Activated naive CD4-positive, alpha-beta T cell treated with anti-CD3 and anti-CD28 coated beads for 36 hours (primary cell): ENCODE results near the gene CST9. TPM values are rescaled to one million over a fixed set of nuclear protein-coding genes. Genes with fewer than 3 reads are reported as not detected.
"Not testable (repeated sequence)": the region's sequence is repeated elsewhere in the genome, so short reads cannot be mapped to it uniquely, and the experiment has no call there.

Experiments
- CTCF ChIA-PET: fragments of 350-600 bp; sonication (Branson Sonifier 250); formaldehyde crosslinking; loops from one replicate; lab custom pipeline; 2021; ENCODE audit warnings: antibody characterized with exemption; lab: Charles Lee
- DNase-seq: peaks from one replicate; pipeline ENCODE4 v3.0.0-alpha.2; 2020
- H3K27ac Mint-ChIP-seq: one replicate; pipeline ENCODE4 v1.8.0; 2021; ENCODE audit warnings: mild to moderate bottlenecking, mixed read lengths
- H3K27me3 Mint-ChIP-seq: one replicate; pipeline ENCODE4 v1.8.0; 2021; ENCODE audit warnings: low read depth, mixed read lengths
- H3K36me3 Mint-ChIP-seq: one replicate; pipeline ENCODE4 v1.8.0; 2021; ENCODE audit warnings: low read depth, mixed read lengths
- H3K4me1 Mint-ChIP-seq: one replicate; pipeline ENCODE4 v1.8.0; 2021; ENCODE audit warnings: low read depth, mixed read lengths
- H3K4me3 Mint-ChIP-seq: one replicate; pipeline ENCODE4 v1.8.0; 2021; ENCODE audit warnings: mild to moderate bottlenecking, moderate library complexity, mixed read lengths
- H3K9me3 Mint-ChIP-seq: one replicate; pipeline ENCODE4 v1.8.0; 2021; ENCODE audit warnings: mixed read lengths
- intact Hi-C: fragments of 100-400 bp; cut with micrococcal nuclease; formaldehyde crosslinking; loops from one replicate; pipeline ENCODE4 v1.15.1; 2023
- total RNA-seq, 2 experiments: library from RNA; stranded (reverse); gene quantifications; one replicate each; pipeline ENCODE4 v1.2.3, GENCODE V29; 2021

The CST9 gene
- total RNA-seq, 2 experiments from 2014 or later, result not detected

DNA sequence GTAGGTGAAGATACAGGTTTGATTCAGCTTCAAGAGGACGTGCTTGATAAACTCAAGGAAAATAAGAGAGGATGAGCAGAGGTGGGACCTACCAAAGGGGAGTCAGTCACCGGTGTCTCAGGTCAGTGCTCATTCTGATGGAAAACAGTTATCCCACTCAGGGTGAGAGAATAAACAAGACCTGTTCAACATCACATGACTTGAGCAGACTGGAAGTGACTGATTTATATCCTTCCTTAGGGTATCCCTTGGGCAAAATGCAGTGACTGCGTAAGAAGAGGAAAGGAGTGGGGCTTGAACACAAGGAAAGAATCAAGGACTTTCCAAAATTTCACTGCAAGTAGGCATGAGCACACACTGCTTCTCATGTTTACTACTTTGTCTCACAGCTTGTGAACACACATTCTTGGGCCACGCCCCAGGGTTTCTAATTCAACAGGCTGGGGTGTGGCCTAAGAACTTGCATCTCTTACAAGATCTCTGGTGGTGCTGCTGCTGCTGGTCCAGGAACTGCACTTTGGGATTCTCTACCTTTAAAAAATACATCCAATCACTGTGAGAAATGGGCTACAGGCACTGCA, 20.4 kb upstream of the CST9 start:
- H3K36me3 Mint-ChIP-seq, result no peaks in the 10 kb centered on the region
- no peaks in the 10 kb centered on the region for H3K9me3 Mint-ChIP-seq
- H3K27ac Mint-ChIP-seq, result no peak overlapping the region
- H3K27me3 Mint-ChIP-seq, result peaks cover 7% of the 10 kb centered on the region
- DNase-seq, result no peak
- CTCF ChIA-PET, result no interaction called here
- no peaks in the 10 kb centered on the region for H3K4me1 Mint-ChIP-seq
- intact Hi-C loops, result no loop called here
- H3K4me3 Mint-ChIP-seq, result no peak overlapping the region

DNA sequence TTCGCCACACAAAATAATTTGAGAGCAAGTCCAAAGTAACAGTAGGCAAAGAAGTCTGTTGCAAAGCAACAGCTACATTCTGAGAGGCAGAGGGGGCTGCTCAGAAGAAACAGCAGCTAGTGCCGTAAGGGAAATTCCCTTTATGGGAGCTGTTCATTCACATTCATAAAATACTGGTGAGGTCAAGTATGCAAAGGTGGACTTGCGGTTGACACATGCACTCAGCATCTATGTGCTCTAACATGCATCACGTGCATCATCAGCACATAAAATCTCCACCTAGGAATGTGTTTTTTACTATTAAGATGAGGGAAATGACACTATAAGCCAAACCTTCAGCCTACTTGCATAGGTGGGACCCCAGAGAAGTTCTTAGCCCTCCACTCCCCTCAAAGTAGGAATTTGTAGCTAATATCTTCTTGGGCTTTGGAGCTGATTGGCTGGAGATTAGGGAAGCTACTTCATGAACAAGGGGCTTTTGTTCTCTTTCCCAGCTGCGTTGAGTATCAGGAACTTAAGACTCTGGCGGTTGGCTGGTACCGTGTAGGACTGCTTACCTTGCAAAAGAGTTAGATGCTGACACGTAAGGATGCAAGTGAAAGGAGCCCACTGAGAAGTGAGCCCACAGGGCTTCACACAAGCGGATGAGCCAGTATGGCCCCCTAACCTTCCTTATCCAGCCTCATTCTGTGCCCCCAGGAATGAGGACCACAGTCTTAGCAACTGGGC, 19.7 kb upstream of the CST9 start:
- H3K4me1 Mint-ChIP-seq, result no peaks in the 10 kb centered on the region
- no peaks in the 10 kb centered on the region for H3K36me3 Mint-ChIP-seq
- H3K27ac Mint-ChIP-seq, result no peak overlapping the region
- intact Hi-C loops, result no loop called here
- H3K9me3 Mint-ChIP-seq, result no peaks in the 10 kb centered on the region
- DNase-seq, result no peak
- H3K27me3 Mint-ChIP-seq, result peaks cover 7% of the 10 kb centered on the region
- H3K4me3 Mint-ChIP-seq, result no peak overlapping the region
- CTCF ChIA-PET, result no interaction called here

DNA sequence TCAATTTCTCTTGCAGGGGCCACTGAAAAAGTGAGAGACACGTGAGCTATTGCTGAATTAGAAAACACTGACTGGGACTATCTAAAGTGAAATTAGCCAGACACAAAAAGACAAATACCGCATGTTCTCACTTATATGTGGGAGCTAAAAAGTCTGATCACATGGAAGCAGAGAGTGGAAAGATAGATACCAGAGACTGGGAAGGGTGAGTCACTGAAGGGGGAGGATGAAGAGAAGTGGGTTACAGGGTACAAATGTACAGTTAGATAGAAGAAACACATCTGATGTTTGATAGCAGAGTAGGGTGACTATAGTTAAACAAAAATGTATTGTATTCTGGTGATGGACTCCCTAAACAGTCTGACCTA, 18.6 kb upstream of the CST9 start:
- H3K4me1 Mint-ChIP-seq, result no peaks in the 10 kb centered on the region
- CTCF ChIA-PET, result no interaction called here
- no peak overlapping the region for H3K4me3 Mint-ChIP-seq
- H3K36me3 Mint-ChIP-seq, result no peaks in the 10 kb centered on the region
- no peaks in the 10 kb centered on the region for H3K9me3 Mint-ChIP-seq
- DNase-seq, result no peak
- no peak overlapping the region for H3K27ac Mint-ChIP-seq
- peaks cover 7% of the 10 kb centered on the region for H3K27me3 Mint-ChIP-seq
- intact Hi-C loops, result no loop called here

DNA sequence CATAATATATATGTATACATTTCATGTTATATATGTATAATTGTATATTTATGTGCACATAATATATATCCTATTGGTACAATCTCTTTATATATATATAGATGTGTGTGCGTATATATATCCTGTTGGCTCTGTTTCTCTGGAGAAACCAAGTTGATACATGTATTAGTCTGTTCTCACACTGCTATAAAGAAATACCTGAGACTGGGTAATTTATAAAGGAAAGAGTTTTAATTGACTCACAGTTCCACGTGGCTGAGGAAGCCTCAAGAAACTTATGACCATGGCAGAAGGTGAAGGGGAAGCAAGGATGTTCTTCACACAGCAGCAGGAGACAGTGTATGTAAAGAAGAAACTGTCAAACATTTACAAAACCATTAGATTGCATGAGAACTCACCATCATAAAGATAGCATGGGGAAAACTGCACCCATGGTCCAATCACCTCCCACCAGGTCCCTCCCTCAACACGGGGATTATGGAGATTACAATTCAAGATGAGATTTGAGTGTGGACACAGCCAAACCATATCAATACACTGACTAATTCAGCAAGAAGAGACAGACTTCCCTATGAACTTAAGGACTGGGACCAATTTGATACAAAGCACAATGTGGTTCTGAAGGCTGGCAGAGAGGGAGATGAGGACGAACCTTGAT, 18.1 kb upstream of the CST9 start:
- H3K36me3 Mint-ChIP-seq, result no peaks in the 10 kb centered on the region
- no peaks in the 10 kb centered on the region for H3K4me1 Mint-ChIP-seq
- H3K9me3 Mint-ChIP-seq, result no peaks in the 10 kb centered on the region
- H3K27ac Mint-ChIP-seq, result no peak overlapping the region
- no peak for DNase-seq
- H3K4me3 Mint-ChIP-seq, result no peak overlapping the region
- H3K27me3 Mint-ChIP-seq, result peaks cover 7% of the 10 kb centered on the region
- intact Hi-C loops, result no loop called here
- CTCF ChIA-PET, result no interaction called here

DNA sequence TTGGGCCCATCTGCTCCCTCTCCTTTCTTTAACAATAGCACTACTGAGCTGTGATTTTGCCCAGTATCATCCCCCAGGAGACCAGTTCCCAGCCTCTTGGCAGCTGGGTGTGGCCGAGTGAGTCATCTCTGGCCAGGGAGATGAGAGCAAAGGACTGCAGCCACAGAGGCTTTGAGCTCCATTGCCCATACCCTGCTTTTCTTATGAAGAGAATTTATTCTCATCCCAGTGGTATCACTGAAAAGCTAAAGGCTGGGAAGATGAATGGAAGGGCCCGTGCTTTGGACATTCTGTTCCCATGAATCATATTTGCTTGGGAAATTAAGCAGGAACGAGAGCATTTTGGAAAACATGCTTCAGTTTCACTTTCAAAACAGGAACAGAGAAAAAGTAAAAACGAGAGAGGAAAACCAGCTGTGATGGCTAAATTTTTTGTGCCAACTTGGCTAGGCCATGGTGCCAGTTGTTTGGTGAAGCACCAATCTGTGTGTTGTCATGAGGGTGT, 17.2 kb upstream of the CST9 start:
- DNase-seq, result no peak
- Mint-ChIP-seq H3K4me3 (no peak overlapping the region), H3K4me1 (no peaks in the 10 kb centered on the region), H3K27me3 (peaks cover 11% of the 10 kb centered on the region), H3K36me3 (no peaks in the 10 kb centered on the region), H3K27ac (no peak overlapping the region), H3K9me3 (no peaks in the 10 kb centered on the region)
- CTCF ChIA-PET, result interaction anchor here (0.6 to 0.7 kb wide), 2 partner anchors 9 to 312 kb away, joined by 3 to 4 read pairs; no protein-coding TSS in a partner anchor
- intact Hi-C loops, result no loop called here

DNA sequence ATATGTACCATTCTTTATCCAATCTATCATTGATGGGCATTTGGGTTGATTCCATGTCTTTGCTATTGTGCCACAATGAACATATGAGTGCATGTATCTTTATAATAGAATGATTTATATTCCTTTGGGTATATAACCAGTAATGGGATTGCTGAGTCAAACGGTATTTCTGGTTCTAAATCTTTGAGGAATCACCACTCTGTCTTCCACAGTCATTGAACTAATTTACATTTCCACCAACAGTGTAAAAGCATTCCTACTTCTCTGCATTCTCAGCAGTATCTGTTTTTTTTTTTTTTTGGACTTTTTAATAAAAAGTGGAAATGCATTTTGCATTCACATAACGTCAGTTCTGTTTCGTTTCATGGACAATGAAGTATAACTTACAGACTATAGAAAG, 16.7 kb upstream of the CST9 start:
- peaks cover 11% of the 10 kb centered on the region for H3K27me3 Mint-ChIP-seq
- H3K4me1 Mint-ChIP-seq, DNase-seq, H3K4me3 Mint-ChIP-seq, intact Hi-C loops, H3K9me3 Mint-ChIP-seq, H3K27ac Mint-ChIP-seq, H3K36me3 Mint-ChIP-seq: not testable (repeated sequence)
- CTCF ChIA-PET, result interaction anchor here (0.7 kb wide), 1 partner anchor 312 kb away, joined by 4 read pairs; no protein-coding TSS in a partner anchor

DNA sequence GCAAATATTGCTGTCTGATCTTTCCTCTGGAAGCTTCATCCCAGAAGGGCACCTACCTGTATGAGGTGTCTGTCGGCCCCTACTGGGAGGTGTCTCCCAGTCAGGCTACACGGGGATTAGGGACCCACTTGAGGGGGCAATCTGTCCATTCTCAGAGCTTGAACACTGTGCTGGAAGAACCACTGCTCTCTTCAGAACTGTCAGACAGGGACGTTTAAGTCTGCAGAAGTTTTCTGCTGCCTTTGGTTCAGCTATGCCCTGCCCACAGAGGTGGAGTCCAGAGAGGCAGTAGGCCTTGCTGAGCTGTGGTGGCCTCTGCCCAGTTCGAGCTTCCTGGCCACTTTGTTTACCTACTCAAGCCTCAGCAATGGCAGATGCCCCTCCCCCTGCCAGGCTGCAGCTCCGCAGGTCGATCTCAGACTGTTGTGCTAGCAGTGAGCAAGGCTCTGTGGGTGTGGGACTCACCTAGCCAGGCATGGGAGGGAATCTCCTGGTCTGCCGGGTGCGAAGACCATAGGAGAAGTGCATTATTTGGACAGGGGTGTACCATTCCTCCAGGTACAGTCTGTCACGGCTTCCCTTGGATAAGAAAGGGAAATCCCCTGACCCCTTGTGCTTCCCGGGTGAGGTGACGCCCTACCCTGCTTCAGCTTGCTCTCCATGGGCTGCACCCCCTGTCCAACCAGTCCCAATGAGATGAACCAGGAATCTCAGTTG, 15.1 kb upstream of the CST9 start:
- H3K27me3 Mint-ChIP-seq, result peaks cover 11% of the 10 kb centered on the region
- DNase-seq, H3K4me3 Mint-ChIP-seq, H3K9me3 Mint-ChIP-seq, H3K36me3 Mint-ChIP-seq, H3K4me1 Mint-ChIP-seq, intact Hi-C loops, H3K27ac Mint-ChIP-seq: not testable (repeated sequence)
- CTCF ChIA-PET, result interaction anchor here (0.7 kb wide), 1 partner anchor 10 kb away, joined by 3 read pairs; no protein-coding TSS in a partner anchor

DNA sequence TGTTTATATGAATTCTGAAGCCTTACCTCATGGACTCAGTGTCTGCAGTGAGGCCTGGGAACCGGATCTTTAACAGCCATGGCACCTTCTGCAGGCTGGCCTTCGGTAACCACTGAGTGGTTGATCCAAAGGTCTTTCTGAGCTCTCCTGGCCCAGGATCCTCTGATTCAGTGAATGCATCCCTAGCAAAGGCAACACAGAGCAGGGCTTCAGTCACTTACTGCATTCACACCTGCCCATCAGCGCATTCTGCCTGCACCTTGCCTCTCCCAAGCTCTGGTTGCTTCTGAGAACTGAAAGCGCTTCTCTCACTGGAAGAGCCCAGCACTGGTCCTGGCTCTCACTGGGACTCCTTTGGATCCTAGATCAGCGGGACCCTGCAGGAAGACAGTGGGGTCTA, 8.4 kb upstream of the CST9 start:
- CTCF ChIA-PET, result interaction anchor here (1.1 kb wide), 1 partner anchor 9 kb away, joined by 3 read pairs; no protein-coding TSS in a partner anchor
- Mint-ChIP-seq H3K36me3 (no peaks in the 10 kb centered on the region), H3K4me1 (no peaks in the 10 kb centered on the region), H3K4me3 (no peak overlapping the region), H3K27me3 (peaks cover 5% of the 10 kb centered on the region), H3K9me3 (no peaks in the 10 kb centered on the region), H3K27ac (no peak overlapping the region)
- DNase-seq, result no peak
- intact Hi-C loops, result no loop called here

DNA sequence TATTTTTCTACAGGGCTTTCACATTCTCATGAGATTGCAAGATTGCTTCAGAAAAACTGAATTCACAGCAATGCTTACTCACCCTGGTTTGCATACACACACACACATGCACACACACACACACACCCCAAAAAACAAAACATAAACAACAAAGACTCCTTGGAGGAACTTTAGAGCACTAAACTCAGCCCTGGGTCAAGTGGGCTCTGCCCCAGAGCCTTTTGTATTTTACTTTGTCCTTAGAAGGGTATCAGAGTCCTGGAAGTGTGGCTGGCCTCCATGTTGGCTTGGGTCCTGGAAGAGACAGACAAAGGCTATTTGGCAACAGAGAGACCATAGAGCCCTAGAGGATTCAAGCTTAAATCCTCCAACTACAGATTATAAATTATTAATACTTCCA, 8.0 kb upstream of the CST9 start:
- Mint-ChIP-seq H3K4me3 (no peak overlapping the region), H3K36me3 (no peaks in the 10 kb centered on the region), H3K9me3 (no peaks in the 10 kb centered on the region), H3K27me3 (peaks cover 5% of the 10 kb centered on the region), H3K4me1 (no peaks in the 10 kb centered on the region), H3K27ac (no peak overlapping the region)
- DNase-seq, result no peak
- intact Hi-C loops, result no loop called here
- CTCF ChIA-PET, result interaction anchor here (1.1 kb wide), 1 partner anchor 9 kb away, joined by 3 read pairs; no protein-coding TSS in a partner anchor

DNA sequence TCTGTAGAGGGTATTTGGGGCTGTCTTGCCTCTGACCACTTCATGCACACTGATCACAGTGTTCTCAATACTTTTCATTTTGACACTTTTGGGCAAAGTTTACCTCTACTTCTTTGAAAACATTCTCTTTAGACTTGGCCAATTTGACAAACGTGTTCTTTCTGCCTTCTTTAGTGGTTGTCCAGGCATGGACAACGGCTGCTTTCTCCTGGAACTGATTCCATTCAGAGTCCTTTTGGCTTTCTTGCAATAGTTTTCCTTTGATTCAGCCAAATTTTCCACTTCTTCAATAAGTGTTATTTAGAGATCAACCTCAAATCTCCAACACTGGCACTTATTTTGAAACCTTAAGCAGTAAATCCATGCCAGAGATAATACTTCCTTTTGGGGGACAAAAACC, 6.7 kb upstream of the CST9 start:
- H3K4me3 Mint-ChIP-seq, result no peak overlapping the region
- H3K36me3 Mint-ChIP-seq, result no peaks in the 10 kb centered on the region
- no peaks in the 10 kb centered on the region for H3K9me3 Mint-ChIP-seq
- H3K27ac Mint-ChIP-seq, result no peak overlapping the region
- intact Hi-C loops, result no loop called here
- CTCF ChIA-PET, result interaction anchor here (1.4 kb wide), 1 partner anchor 171 kb away, joined by 7 read pairs; no protein-coding TSS in a partner anchor
- DNase-seq, result no peak
- no peaks in the 10 kb centered on the region for H3K27me3 Mint-ChIP-seq
- H3K4me1 Mint-ChIP-seq, result no peaks in the 10 kb centered on the region

DNA sequence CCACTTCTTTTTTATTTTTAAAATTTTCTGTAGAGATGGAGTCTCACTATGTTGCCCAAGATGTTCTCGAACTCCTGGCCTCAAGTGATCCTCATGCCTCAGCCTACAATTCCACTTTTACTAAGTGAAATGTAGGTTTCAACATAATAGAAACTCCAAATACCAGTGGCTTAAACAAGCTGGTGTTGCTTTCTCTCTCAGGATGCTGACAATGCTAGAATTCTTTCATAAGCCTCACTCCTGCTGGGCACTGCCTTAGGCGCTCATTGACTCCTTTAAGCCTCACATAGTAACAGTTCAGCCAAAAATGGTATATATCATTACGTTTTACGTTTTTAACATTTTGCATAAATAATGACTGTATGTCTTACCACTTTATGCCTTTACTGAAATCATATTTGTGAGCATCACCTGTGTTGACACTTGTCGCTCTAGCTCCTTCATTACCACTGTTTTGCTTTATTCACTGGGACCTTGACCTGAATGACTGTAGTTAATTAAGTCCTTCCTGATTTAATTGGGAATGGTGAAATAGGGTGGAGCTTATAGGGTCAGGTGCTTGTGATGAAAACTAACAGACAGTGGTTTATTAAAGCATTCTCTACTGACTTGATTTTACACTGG, 3.9 kb upstream of the CST9 start:
- Mint-ChIP-seq H3K27me3 (peaks cover 2% of the 10 kb centered on the region), H3K9me3 (no peaks in the 10 kb centered on the region), H3K27ac (no peak overlapping the region), H3K4me3 (no peak overlapping the region), H3K36me3 (no peaks in the 10 kb centered on the region), H3K4me1 (no peaks in the 10 kb centered on the region)
- intact Hi-C loops, result loop anchor here (5.0 kb wide), 1 partner anchor 1272 kb away; no protein-coding TSS in a partner anchor
- no peak for DNase-seq
- CTCF ChIA-PET, result interaction anchor here (4.4 kb wide), 1 partner anchor 167 kb away, joined by 38 read pairs; no protein-coding TSS in a partner anchor
